GM18870 (cell line): ENCODE results near the gene LOXHD1.

Experiments
- ATAC-seq: cut with Tn5 transposase; IDR thresholded peaks from one replicate; pipeline ENCODE4 v1.9.1; 2021; ENCODE audit warnings: moderate library complexity; ENCODE audit not compliant: unreplicated experiment

The LOXHD1 gene

GRCh38 chr18:46657115-46657955 is at the start of gene LOXHD1:
LOXHD1 (minus strand) TSS chr18:46657220; CDS start chr18:46657033, 187 bp downstream.
- ATAC-seq: no peak

GRCh38 chr18:46705521-46705920 is 48.5 kb upstream of the LOXHD1 start:
- ATAC-seq: no peak

GRCh38 chr18:46704816-46705215 is 47.8 kb upstream of the LOXHD1 start:
- no peak for ATAC-seq

GRCh38 chr18:46704189-46704588 is 47.2 kb upstream of the LOXHD1 start:
- ATAC-seq: no peak

GRCh38 chr18:46702471-46702870 is 45.5 kb upstream of the LOXHD1 start:
- no peak for ATAC-seq

- no peak for ATAC-seq
Observed at GRCh38 chr18:46700066-46700824, 43.2 kb upstream of the LOXHD1 start.

- ATAC-seq: no peak
Observed at GRCh38 chr18:46696702-46697101, 39.7 kb upstream of the LOXHD1 start.

- ATAC-seq: no peak
Observed at GRCh38 chr18:46696268-46696667, 39.2 kb upstream of the LOXHD1 start.

GRCh38 chr18:46693996-46694395 is 37.0 kb upstream of the LOXHD1 start:
- no peak for ATAC-seq

GRCh38 chr18:46688853-46689525 is 32.0 kb upstream of the LOXHD1 start:
- no peak for ATAC-seq

GRCh38 chr18:46686186-46686585 is 29.2 kb upstream of the LOXHD1 start:
- ATAC-seq: no peak

GRCh38 chr18:46683252-46683651 is 26.2 kb upstream of the LOXHD1 start:
- ATAC-seq: no peak

GRCh38 chr18:46680784-46681695 is 24.0 kb upstream of the LOXHD1 start:
- no peak for ATAC-seq

- no peak for ATAC-seq
Observed at GRCh38 chr18:46679846-46680598, 23.0 kb upstream of the LOXHD1 start.

- no peak for ATAC-seq
Observed at GRCh38 chr18:46678785-46679399, 21.9 kb upstream of the LOXHD1 start.

- no peak for ATAC-seq
Observed at GRCh38 chr18:46678041-46678440, 21.0 kb upstream of the LOXHD1 start.

- no peak for ATAC-seq
Observed at GRCh38 chr18:46677611-46678010, 20.6 kb upstream of the LOXHD1 start.

- ATAC-seq: no peak
Observed at GRCh38 chr18:46676182-46676835, 19.3 kb upstream of the LOXHD1 start.

- no peak for ATAC-seq
Observed at GRCh38 chr18:46675112-46675511, 18.1 kb upstream of the LOXHD1 start.
